WTC11 (cell line): ENCODE measurements around the gene RNF115.

ENCODE experiments used
- JUN ChIP-seq: sonication (generic); formaldehyde crosslinking; IDR thresholded peaks from 2 replicates; pipeline ENCODE4 v1.8.0; 2023; ENCODE audit warnings: mild to moderate bottlenecking, missing genetic modification reagents
- NR3C1 ChIP-seq: sonication (generic); formaldehyde crosslinking; conservative IDR thresholded peaks from 2 replicates; pipeline ENCODE4 v1.8.1; 2023; ENCODE audit warnings: low read depth, mild to moderate bottlenecking, missing genetic modification reagents
- TF ChIP-seq, protein P1 (sequence below): fragments of 200-600 bp; IDR thresholded peaks from 2 replicates; pipeline ENCODE4 v1.8.0; 2022; ENCODE audit warnings: antibody characterized with exemption
- TF ChIP-seq, protein P2 (sequence below): sonication (generic); formaldehyde crosslinking; IDR thresholded peaks from 2 replicates; pipeline ENCODE4 v1.8.1; 2023; ENCODE audit warnings: mild to moderate bottlenecking, missing genetic modification reagents, moderate library complexity
- TF ChIP-seq, protein P3 (sequence below): sonication (generic); formaldehyde crosslinking; conservative IDR thresholded peaks from 2 replicates; pipeline ENCODE4 v1.8.1; 2022; ENCODE audit warnings: mild to moderate bottlenecking, missing genetic modification reagents
- TF ChIP-seq, protein P4 (sequence below): sonication (generic); formaldehyde crosslinking; IDR thresholded peaks from 2 replicates; pipeline ENCODE4 v1.8.1; 2023; ENCODE audit warnings: mild to moderate bottlenecking, missing genetic modification reagents
- TF ChIP-seq, protein P5 (sequence below): sonication (generic); formaldehyde crosslinking; IDR thresholded peaks from 2 replicates; pipeline ENCODE4 v1.8.0; 2023; ENCODE audit warnings: missing genetic modification reagents, mild to moderate bottlenecking, borderline replicate concordance
- TF ChIP-seq, protein P6 (sequence below): fragments of 250-450 bp; sonication (Bioruptor Pico); IDR thresholded peaks from 2 replicates; pipeline ENCODE4 v2.1.2; 2022; ENCODE audit warnings: mild to moderate bottlenecking, moderate library complexity
- TF ChIP-seq, protein P7 (sequence below): sonication (generic); formaldehyde crosslinking; IDR thresholded peaks from 2 replicates; pipeline ENCODE4 v1.8.0; 2022; ENCODE audit warnings: mild to moderate bottlenecking, missing genetic modification reagents

DNA sequence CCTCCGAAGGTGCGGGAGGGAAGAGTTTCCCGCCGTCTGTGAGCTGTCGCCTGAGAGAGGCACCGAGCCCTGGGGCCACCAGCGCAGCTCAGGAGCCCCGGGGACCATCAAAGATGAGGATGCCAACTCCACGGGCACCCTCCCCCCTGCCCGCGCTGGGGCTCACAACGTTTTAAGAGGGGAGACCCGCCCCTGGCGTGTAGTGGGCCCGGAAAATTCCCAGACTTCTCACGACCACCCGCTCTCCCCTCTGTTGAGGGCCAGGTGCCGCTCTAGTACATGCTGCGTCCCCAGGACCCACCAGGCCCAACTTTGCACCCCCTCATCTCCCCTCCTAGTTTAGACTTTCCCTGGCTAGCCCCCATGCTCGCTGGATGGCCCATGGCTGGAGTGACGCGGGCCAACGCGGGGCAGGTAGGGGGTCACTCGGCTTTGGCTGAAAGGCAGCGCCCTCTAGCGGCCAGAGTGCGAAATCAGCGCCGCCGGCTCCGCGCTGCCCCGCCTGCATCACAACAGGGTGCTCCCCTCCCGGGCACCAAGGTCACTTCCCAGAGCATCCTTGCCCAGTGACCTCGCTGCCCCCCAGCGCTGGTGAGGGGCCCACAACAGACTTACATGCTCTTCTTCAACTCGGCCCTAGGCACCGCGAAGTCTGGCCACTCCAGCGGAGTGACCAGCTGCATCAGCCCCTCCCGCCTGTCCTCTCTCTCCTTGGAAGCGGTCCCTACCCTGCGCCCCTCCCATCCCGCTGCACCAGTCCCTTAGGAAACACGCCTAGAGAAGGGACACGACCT, 102.8 kb downstream of the RNF115 start:
- TF ChIP-seq, protein P1, sequence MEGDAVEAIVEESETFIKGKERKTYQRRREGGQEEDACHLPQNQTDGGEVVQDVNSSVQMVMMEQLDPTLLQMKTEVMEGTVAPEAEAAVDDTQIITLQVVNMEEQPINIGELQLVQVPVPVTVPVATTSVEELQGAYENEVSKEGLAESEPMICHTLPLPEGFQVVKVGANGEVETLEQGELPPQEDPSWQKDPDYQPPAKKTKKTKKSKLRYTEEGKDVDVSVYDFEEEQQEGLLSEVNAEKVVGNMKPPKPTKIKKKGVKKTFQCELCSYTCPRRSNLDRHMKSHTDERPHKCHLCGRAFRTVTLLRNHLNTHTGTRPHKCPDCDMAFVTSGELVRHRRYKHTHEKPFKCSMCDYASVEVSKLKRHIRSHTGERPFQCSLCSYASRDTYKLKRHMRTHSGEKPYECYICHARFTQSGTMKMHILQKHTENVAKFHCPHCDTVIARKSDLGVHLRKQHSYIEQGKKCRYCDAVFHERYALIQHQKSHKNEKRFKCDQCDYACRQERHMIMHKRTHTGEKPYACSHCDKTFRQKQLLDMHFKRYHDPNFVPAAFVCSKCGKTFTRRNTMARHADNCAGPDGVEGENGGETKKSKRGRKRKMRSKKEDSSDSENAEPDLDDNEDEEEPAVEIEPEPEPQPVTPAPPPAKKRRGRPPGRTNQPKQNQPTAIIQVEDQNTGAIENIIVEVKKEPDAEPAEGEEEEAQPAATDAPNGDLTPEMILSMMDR, result peak; percentile 98
- TF ChIP-seq, protein P2, sequence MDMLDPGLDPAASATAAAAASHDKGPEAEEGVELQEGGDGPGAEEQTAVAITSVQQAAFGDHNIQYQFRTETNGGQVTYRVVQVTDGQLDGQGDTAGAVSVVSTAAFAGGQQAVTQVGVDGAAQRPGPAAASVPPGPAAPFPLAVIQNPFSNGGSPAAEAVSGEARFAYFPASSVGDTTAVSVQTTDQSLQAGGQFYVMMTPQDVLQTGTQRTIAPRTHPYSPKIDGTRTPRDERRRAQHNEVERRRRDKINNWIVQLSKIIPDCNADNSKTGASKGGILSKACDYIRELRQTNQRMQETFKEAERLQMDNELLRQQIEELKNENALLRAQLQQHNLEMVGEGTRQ (CRISPR knock-in tag), result no peak
- TF ChIP-seq NR3C1 (CRISPR knock-in tag) (no peak), JUN (CRISPR knock-in tag) (no peak)
- TF ChIP-seq, protein P3, sequence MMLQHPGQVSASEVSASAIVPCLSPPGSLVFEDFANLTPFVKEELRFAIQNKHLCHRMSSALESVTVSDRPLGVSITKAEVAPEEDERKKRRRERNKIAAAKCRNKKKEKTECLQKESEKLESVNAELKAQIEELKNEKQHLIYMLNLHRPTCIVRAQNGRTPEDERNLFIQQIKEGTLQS, result no peak
- TF ChIP-seq, protein P4, sequence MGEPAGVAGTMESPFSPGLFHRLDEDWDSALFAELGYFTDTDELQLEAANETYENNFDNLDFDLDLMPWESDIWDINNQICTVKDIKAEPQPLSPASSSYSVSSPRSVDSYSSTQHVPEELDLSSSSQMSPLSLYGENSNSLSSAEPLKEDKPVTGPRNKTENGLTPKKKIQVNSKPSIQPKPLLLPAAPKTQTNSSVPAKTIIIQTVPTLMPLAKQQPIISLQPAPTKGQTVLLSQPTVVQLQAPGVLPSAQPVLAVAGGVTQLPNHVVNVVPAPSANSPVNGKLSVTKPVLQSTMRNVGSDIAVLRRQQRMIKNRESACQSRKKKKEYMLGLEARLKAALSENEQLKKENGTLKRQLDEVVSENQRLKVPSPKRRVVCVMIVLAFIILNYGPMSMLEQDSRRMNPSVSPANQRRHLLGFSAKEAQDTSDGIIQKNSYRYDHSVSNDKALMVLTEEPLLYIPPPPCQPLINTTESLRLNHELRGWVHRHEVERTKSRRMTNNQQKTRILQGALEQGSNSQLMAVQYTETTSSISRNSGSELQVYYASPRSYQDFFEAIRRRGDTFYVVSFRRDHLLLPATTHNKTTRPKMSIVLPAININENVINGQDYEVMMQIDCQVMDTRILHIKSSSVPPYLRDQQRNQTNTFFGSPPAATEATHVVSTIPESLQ, result no peak
- TF ChIP-seq, protein P5, sequence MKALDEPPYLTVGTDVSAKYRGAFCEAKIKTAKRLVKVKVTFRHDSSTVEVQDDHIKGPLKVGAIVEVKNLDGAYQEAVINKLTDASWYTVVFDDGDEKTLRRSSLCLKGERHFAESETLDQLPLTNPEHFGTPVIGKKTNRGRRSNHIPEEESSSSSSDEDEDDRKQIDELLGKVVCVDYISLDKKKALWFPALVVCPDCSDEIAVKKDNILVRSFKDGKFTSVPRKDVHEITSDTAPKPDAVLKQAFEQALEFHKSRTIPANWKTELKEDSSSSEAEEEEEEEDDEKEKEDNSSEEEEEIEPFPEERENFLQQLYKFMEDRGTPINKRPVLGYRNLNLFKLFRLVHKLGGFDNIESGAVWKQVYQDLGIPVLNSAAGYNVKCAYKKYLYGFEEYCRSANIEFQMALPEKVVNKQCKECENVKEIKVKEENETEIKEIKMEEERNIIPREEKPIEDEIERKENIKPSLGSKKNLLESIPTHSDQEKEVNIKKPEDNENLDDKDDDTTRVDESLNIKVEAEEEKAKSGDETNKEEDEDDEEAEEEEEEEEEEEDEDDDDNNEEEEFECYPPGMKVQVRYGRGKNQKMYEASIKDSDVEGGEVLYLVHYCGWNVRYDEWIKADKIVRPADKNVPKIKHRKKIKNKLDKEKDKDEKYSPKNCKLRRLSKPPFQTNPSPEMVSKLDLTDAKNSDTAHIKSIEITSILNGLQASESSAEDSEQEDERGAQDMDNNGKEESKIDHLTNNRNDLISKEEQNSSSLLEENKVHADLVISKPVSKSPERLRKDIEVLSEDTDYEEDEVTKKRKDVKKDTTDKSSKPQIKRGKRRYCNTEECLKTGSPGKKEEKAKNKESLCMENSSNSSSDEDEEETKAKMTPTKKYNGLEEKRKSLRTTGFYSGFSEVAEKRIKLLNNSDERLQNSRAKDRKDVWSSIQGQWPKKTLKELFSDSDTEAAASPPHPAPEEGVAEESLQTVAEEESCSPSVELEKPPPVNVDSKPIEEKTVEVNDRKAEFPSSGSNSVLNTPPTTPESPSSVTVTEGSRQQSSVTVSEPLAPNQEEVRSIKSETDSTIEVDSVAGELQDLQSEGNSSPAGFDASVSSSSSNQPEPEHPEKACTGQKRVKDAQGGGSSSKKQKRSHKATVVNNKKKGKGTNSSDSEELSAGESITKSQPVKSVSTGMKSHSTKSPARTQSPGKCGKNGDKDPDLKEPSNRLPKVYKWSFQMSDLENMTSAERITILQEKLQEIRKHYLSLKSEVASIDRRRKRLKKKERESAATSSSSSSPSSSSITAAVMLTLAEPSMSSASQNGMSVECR (CRISPR knock-in tag), result no peak
- TF ChIP-seq, protein P6, sequence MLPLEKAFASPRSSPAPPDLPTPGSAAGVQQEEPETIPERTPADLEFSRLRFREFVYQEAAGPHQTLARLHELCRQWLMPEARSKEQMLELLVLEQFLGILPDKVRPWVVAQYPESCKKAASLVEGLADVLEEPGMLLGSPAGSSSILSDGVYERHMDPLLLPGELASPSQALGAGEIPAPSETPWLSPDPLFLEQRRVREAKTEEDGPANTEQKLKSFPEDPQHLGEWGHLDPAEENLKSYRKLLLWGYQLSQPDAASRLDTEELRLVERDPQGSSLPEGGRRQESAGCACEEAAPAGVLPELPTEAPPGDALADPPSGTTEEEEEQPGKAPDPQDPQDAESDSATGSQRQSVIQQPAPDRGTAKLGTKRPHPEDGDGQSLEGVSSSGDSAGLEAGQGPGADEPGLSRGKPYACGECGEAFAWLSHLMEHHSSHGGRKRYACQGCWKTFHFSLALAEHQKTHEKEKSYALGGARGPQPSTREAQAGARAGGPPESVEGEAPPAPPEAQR (CRISPR knock-in tag), result no peak
- TF ChIP-seq, protein P7, sequence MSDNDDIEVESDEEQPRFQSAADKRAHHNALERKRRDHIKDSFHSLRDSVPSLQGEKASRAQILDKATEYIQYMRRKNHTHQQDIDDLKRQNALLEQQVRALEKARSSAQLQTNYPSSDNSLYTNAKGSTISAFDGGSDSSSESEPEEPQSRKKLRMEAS (CRISPR knock-in tag), result no peak
